Measurements from ENCODE around the gene CMIP.
"Not testable (repeated sequence)": the region's sequence is repeated elsewhere in the genome, so short reads cannot be mapped to it uniquely, and the experiment has no call there.

CMIP gene

GRCh38 chr16:81409016-81409556 is 35.5 kb upstream of the CMIP start:
- Histone ChIP-seq H3K27ac (ENCODE audit: low read depth, low read length) (no peak overlapping the region), H3K4me3 (ENCODE audit: low read length) (no peak overlapping the region), H3K9ac (ENCODE audit: low read length) (no peak overlapping the region), H3K4me1 (ENCODE audit: control insufficient read depth, insufficient read depth, low read length) (no peaks in the 10 kb centered on the region), H3K27me3 (ENCODE audit: control insufficient read depth, insufficient read depth, low read length) (no peaks in the 10 kb centered on the region), H3K36me3 (ENCODE audit: control insufficient read depth, insufficient read depth, low read length) (no peaks in the 10 kb centered on the region)

GRCh38 chr16:81410643-81411293 is 33.8 kb upstream of the CMIP start:
- H3K36me3 ChIP-seq (ENCODE audit: control insufficient read depth, insufficient read depth, low read length), result no peaks in the 10 kb centered on the region
- no peak overlapping the region for H3K9ac ChIP-seq (ENCODE audit: low read length)
- H3K27ac ChIP-seq (ENCODE audit: low read depth, low read length), result no peak overlapping the region
- H3K4me1 ChIP-seq (ENCODE audit: control insufficient read depth, insufficient read depth, low read length), result no peaks in the 10 kb centered on the region
- no peaks in the 10 kb centered on the region for H3K27me3 ChIP-seq (ENCODE audit: control insufficient read depth, insufficient read depth, low read length)
- no peak overlapping the region for H3K4me3 ChIP-seq (ENCODE audit: low read length)

- Histone ChIP-seq H3K4me3 (ENCODE audit: low read length) (no peak overlapping the region), H3K9ac (ENCODE audit: low read length) (no peak overlapping the region), H3K27me3 (ENCODE audit: control insufficient read depth, insufficient read depth, low read length) (no peaks in the 10 kb centered on the region), H3K4me1 (ENCODE audit: control insufficient read depth, insufficient read depth, low read length) (no peaks in the 10 kb centered on the region), H3K36me3 (ENCODE audit: control insufficient read depth, insufficient read depth, low read length) (no peaks in the 10 kb centered on the region), H3K27ac (ENCODE audit: low read depth, low read length) (no peak overlapping the region)
Observed at GRCh38 chr16:81413245-81413990, 31.2 kb upstream of the CMIP start.

GRCh38 chr16:81415751-81416150 is 28.9 kb upstream of the CMIP start:
- H3K4me3 ChIP-seq (ENCODE audit: low read length), result no peak overlapping the region
- H3K9ac ChIP-seq (ENCODE audit: low read length), result no peak overlapping the region
- H3K36me3 ChIP-seq (ENCODE audit: control insufficient read depth, insufficient read depth, low read length), result no peaks in the 10 kb centered on the region
- no peak overlapping the region for H3K27ac ChIP-seq (ENCODE audit: low read depth, low read length)
- H3K4me1 ChIP-seq (ENCODE audit: control insufficient read depth, insufficient read depth, low read length), result no peaks in the 10 kb centered on the region
- H3K27me3 ChIP-seq (ENCODE audit: control insufficient read depth, insufficient read depth, low read length), result no peaks in the 10 kb centered on the region

- H3K27me3 ChIP-seq (ENCODE audit: control insufficient read depth, insufficient read depth, low read length), result no peaks in the 10 kb centered on the region
- H3K4me3 ChIP-seq (ENCODE audit: low read length), result no peak overlapping the region
- H3K27ac ChIP-seq (ENCODE audit: low read depth, low read length), result no peak overlapping the region
- no peaks in the 10 kb centered on the region for H3K36me3 ChIP-seq (ENCODE audit: control insufficient read depth, insufficient read depth, low read length)
- H3K9ac ChIP-seq (ENCODE audit: low read length), result no peak overlapping the region
- no peaks in the 10 kb centered on the region for H3K4me1 ChIP-seq (ENCODE audit: control insufficient read depth, insufficient read depth, low read length)
Observed at GRCh38 chr16:81416749-81417148, 27.9 kb upstream of the CMIP start.

GRCh38 chr16:81417210-81417609 is 27.4 kb upstream of the CMIP start:
- Histone ChIP-seq H3K27ac (ENCODE audit: low read depth, low read length) (no peak overlapping the region), H3K4me3 (ENCODE audit: low read length) (no peak overlapping the region), H3K36me3 (ENCODE audit: control insufficient read depth, insufficient read depth, low read length) (no peaks in the 10 kb centered on the region), H3K4me1 (ENCODE audit: control insufficient read depth, insufficient read depth, low read length) (no peaks in the 10 kb centered on the region), H3K9ac (ENCODE audit: low read length) (no peak overlapping the region), H3K27me3 (ENCODE audit: control insufficient read depth, insufficient read depth, low read length) (no peaks in the 10 kb centered on the region)

- no peak overlapping the region for H3K4me3 ChIP-seq (ENCODE audit: low read length)
- H3K9ac ChIP-seq (ENCODE audit: low read length), result no peak overlapping the region
- H3K27ac ChIP-seq (ENCODE audit: low read depth, low read length), result no peak overlapping the region
- H3K4me1 ChIP-seq (ENCODE audit: control insufficient read depth, insufficient read depth, low read length), result no peaks in the 10 kb centered on the region
- no peaks in the 10 kb centered on the region for H3K27me3 ChIP-seq (ENCODE audit: control insufficient read depth, insufficient read depth, low read length)
- H3K36me3 ChIP-seq (ENCODE audit: control insufficient read depth, insufficient read depth, low read length), result no peaks in the 10 kb centered on the region
Observed at GRCh38 chr16:81419806-81420205, 24.8 kb upstream of the CMIP start.

- Histone ChIP-seq H3K4me3 (ENCODE audit: low read length) (no peak overlapping the region), H3K36me3 (ENCODE audit: control insufficient read depth, insufficient read depth, low read length) (no peaks in the 10 kb centered on the region), H3K27ac (ENCODE audit: low read depth, low read length) (no peak overlapping the region), H3K27me3 (ENCODE audit: control insufficient read depth, insufficient read depth, low read length) (no peaks in the 10 kb centered on the region), H3K4me1 (ENCODE audit: control insufficient read depth, insufficient read depth, low read length) (no peaks in the 10 kb centered on the region), H3K9ac (ENCODE audit: low read length) (no peak overlapping the region)
Observed at GRCh38 chr16:81421126-81421525, 23.5 kb upstream of the CMIP start.

- H3K27me3 ChIP-seq (ENCODE audit: control insufficient read depth, insufficient read depth, low read length), result no peaks in the 10 kb centered on the region
- H3K9ac ChIP-seq (ENCODE audit: low read length), result no peak overlapping the region
- no peaks in the 10 kb centered on the region for H3K36me3 ChIP-seq (ENCODE audit: control insufficient read depth, insufficient read depth, low read length)
- no peak overlapping the region for H3K27ac ChIP-seq (ENCODE audit: low read depth, low read length)
- H3K4me1 ChIP-seq (ENCODE audit: control insufficient read depth, insufficient read depth, low read length), result no peaks in the 10 kb centered on the region
- H3K4me3 ChIP-seq (ENCODE audit: low read length), result no peak overlapping the region
Observed at GRCh38 chr16:81421536-81421935, 23.1 kb upstream of the CMIP start.

GRCh38 chr16:81422153-81422552 is 22.5 kb upstream of the CMIP start:
- not testable (repeated sequence) for H3K27ac ChIP-seq (ENCODE audit: low read depth, low read length); H3K4me3 ChIP-seq (ENCODE audit: low read length); H3K36me3 ChIP-seq (ENCODE audit: control insufficient read depth, insufficient read depth, low read length); H3K9ac ChIP-seq (ENCODE audit: low read length); H3K27me3 ChIP-seq (ENCODE audit: control insufficient read depth, insufficient read depth, low read length); H3K4me1 ChIP-seq (ENCODE audit: control insufficient read depth, insufficient read depth, low read length)

GRCh38 chr16:81424771-81425170 is 19.8 kb upstream of the CMIP start:
- Histone ChIP-seq H3K27me3 (ENCODE audit: control insufficient read depth, insufficient read depth, low read length) (no peaks in the 10 kb centered on the region), H3K4me1 (ENCODE audit: control insufficient read depth, insufficient read depth, low read length) (no peaks in the 10 kb centered on the region), H3K4me3 (ENCODE audit: low read length) (no peak overlapping the region), H3K27ac (ENCODE audit: low read depth, low read length) (no peak overlapping the region), H3K9ac (ENCODE audit: low read length) (no peak overlapping the region), H3K36me3 (ENCODE audit: control insufficient read depth, insufficient read depth, low read length) (no peaks in the 10 kb centered on the region)

- no peaks in the 10 kb centered on the region for H3K27me3 ChIP-seq (ENCODE audit: control insufficient read depth, insufficient read depth, low read length)
- no peaks in the 10 kb centered on the region for H3K36me3 ChIP-seq (ENCODE audit: control insufficient read depth, insufficient read depth, low read length)
- H3K4me3 ChIP-seq (ENCODE audit: low read length), result no peak overlapping the region
- no peak overlapping the region for H3K9ac ChIP-seq (ENCODE audit: low read length)
- no peaks in the 10 kb centered on the region for H3K4me1 ChIP-seq (ENCODE audit: control insufficient read depth, insufficient read depth, low read length)
- H3K27ac ChIP-seq (ENCODE audit: low read depth, low read length), result no peak overlapping the region
Observed at GRCh38 chr16:81427219-81427618, 17.4 kb upstream of the CMIP start.

- Histone ChIP-seq H3K36me3 (ENCODE audit: control insufficient read depth, insufficient read depth, low read length) (no peaks in the 10 kb centered on the region), H3K27me3 (ENCODE audit: control insufficient read depth, insufficient read depth, low read length) (no peaks in the 10 kb centered on the region), H3K27ac (ENCODE audit: low read depth, low read length) (no peak overlapping the region), H3K9ac (ENCODE audit: low read length) (no peak overlapping the region), H3K4me1 (ENCODE audit: control insufficient read depth, insufficient read depth, low read length) (no peaks in the 10 kb centered on the region), H3K4me3 (ENCODE audit: low read length) (no peak overlapping the region)
Observed at GRCh38 chr16:81429045-81429521, 15.5 kb upstream of the CMIP start.

Measured in rectal smooth muscle tissue (tissue), 1 donor.